ENCODE data around the gene TM7SF3.
"Not testable (repeated sequence)": the region's sequence is repeated elsewhere in the genome, so short reads cannot be mapped to it uniquely, and the experiment has no call there.

The TM7SF3 gene

GRCh38 chr12:27052742-27053141 lies 38.6 kb upstream of the TM7SF3 start:
- TF ChIP-seq CTCF (IDR thresholded peaks at IDR 0.05; ENCODE audit: borderline replicate concordance, insufficient read depth, low read depth, low read length) = no peak
- H3K4me3 ChIP-seq (ENCODE audit: low read depth, low read length) = no peak overlapping the region

DNA sequence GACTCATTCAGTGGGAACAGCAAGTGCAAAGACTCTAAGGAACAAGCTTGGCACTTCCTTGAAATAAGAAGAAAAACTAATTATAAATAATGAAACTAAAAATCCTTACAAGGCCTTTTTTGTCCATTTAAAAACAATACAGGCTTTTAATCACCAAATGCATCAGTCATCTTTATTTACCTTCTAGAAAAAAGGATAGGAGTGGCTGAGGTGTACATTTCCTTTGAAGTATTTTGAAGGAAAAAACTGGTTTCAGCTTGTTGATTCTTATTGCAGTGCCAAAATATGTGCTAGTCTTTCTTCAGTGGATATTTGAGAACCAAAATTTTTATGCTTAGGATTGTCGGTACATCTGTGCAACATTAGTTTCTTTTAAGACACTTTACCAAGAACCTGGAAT lies 38.0 kb upstream of the TM7SF3 start:
- TF ChIP-seq CTCF (IDR thresholded peaks at IDR 0.05; ENCODE audit: borderline replicate concordance, insufficient read depth, low read depth, low read length) = no peak
- H3K4me3 ChIP-seq (ENCODE audit: low read depth, low read length) = no peak overlapping the region

DNA sequence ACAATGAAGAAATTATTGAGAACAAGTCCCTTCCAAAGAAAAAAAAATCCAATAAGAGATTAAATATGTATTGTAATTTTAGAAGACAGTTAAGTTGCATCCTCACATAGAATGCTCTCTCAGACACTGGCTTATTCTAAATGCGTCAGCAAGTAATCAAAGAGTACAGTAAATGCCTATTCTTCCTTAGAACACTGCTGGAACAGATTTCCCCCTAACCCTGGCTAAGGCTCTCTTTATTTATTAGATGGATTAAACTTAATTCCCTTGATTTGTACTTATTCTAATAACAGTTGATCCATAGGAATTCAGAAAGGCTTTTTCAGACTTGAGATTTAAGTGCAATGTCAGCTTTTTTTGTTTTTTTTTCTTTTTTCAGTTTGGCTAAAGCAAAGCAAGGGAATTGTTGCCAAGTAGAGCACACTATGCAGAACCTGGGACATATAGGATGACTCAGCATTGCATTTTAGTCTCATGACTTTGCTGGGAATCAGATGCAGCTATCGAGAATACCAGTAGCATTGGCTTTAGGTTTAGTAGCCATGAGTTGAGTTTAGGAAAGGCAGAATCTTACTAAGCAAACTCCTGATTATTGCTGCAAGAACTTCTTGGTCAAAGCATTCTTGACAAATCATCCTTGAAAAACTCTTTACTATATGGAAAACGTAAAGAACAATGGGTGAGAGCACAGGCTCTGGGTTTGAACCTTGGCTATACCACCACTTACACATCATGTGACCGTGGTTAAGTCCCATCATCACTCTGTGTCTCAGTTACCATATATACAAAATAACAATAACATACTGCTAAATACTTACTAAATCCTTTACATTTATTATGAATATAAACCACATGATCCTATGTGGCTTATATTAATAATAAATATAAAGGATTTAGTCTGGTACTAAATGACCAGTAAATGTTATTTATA lies 34.9 kb upstream of the TM7SF3 start:
- no peak for TF ChIP-seq CTCF (IDR thresholded peaks at IDR 0.05; ENCODE audit: borderline replicate concordance, insufficient read depth, low read depth, low read length)
- H3K4me3 ChIP-seq (ENCODE audit: low read depth, low read length) = no peak overlapping the region

- not testable (repeated sequence) for H3K4me3 ChIP-seq (ENCODE audit: low read depth, low read length)
These were observed 27.8 kb upstream of the TM7SF3 start for GRCh38 chr12:27042018-27042417.

DNA sequence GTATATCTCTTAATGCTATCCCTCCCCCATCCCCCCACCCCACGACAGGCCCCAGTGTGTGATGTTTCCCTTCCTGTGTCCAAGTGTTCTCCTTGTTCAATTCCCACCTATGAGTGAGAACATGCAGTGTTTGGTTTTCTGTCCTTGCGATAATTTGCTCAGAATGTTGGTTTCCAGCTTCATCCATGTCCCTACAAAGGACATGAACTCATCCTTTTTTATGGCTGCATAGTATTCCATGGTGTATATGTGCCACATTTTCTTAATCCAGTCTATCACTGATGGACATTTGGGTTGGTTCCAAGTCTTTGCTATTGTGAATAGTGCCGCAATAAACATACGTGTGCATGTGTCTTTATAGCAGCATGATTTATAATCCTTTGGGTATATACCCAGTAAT lies 26.5 kb upstream of the TM7SF3 start:
- H3K4me3 ChIP-seq (ENCODE audit: low read depth, low read length) = not testable (repeated sequence)

- no peak overlapping the region for H3K4me3 ChIP-seq (ENCODE audit: low read depth, low read length)
These were observed 20.6 kb upstream of the TM7SF3 start for GRCh38 chr12:27034607-27035293.

GRCh38 chr12:27032679-27033078 lies 18.5 kb upstream of the TM7SF3 start:
- no peak overlapping the region for H3K4me3 ChIP-seq (ENCODE audit: low read depth, low read length)
- no peak for TF ChIP-seq CTCF (IDR thresholded peaks at IDR 0.05; ENCODE audit: borderline replicate concordance, insufficient read depth, low read depth, low read length)

More at GRCh38 chr12:27034607-27035293, 20.6 kb upstream of the TM7SF3 start:
- TF ChIP-seq CTCF (IDR thresholded peaks at IDR 0.05; ENCODE audit: borderline replicate concordance, insufficient read depth, low read depth, low read length) = no peak

GRCh38 chr12:27031531-27031930 lies 17.3 kb upstream of the TM7SF3 start:
- no peak for TF ChIP-seq CTCF (IDR thresholded peaks at IDR 0.05; ENCODE audit: borderline replicate concordance, insufficient read depth, low read depth, low read length)
- no peak overlapping the region for H3K4me3 ChIP-seq (ENCODE audit: low read depth, low read length)
